Neural progenitor cell (in vitro differentiated cells): Measurements from ENCODE around the gene BUB1B. TPM values are rescaled to one million over a fixed set of nuclear protein-coding genes. Genes with fewer than 3 reads are reported as not detected.

Source experiments
- DNase-seq: peaks from one replicate; pipeline ENCODE4 v3.0.0-alpha.2; 2016; ENCODE audit warnings: low spot score
- H2AFZ ChIP-seq: fragments of 200-600 bp; sonication (generic); replicated peaks from 2 replicates; pipeline ENCODE4 v1.6.1; 2016; ENCODE audit warnings: antibody characterized with exemption
- H3F3A ChIP-seq: fragments of 200-600 bp; sonication (generic); 2 replicates; pipeline ENCODE4 v1.6.1; 2016; ENCODE audit warnings: antibody characterized with exemption, low read depth
- H3K27ac ChIP-seq: fragments of 200-600 bp; sonication (generic); 2 replicates; pipeline ENCODE4 v1.5.1; 2016; ENCODE audit warnings: mild to moderate bottlenecking
- H3K27me3 ChIP-seq: fragments of 200-600 bp; sonication (generic); 2 replicates; pipeline ENCODE4 v1.6.1; 2016; ENCODE audit warnings: mild to moderate bottlenecking, moderate library complexity
- H3K36me3 ChIP-seq: fragments of 200-600 bp; sonication (generic); 2 replicates; pipeline ENCODE4 v1.5.1; 2016
- H3K4me1 ChIP-seq: fragments of 200-600 bp; sonication (generic); 2 replicates; pipeline ENCODE4 v1.6.1; 2016; ENCODE audit warnings: mixed run types
- H3K4me2 ChIP-seq: fragments of 200-600 bp; sonication (generic); 2 replicates; pipeline ENCODE4 v1.6.1; 2016
- H3K4me3 ChIP-seq: fragments of 200-600 bp; sonication (generic); 2 replicates; pipeline ENCODE4 v1.5.1; 2016
- H3K79me2 ChIP-seq: fragments of 200-600 bp; sonication (generic); 2 replicates; pipeline ENCODE4 v1.6.1; 2016; ENCODE audit warnings: low read depth
- H3K9ac ChIP-seq: fragments of 200-600 bp; sonication (generic); 2 replicates; pipeline ENCODE4 v1.6.1; 2016
- H3K9me3 ChIP-seq: fragments of 200-600 bp; sonication (generic); 2 replicates; pipeline ENCODE4 v1.5.1; 2016; ENCODE audit warnings: low read depth
- H4K20me1 ChIP-seq: fragments of 200-600 bp; sonication (generic); 2 replicates; pipeline ENCODE4 v1.6.1; 2016; ENCODE audit warnings: low read depth
- H3K27ac Mint-ChIP-seq: 3 replicates; pipeline ENCODE4 v1.8.0; 2021; ENCODE audit warnings: mixed read lengths
- H3K27me3 Mint-ChIP-seq: 2 replicates; pipeline ENCODE4 v1.8.0; 2022; ENCODE audit warnings: low read depth, mild to moderate bottlenecking, inconsistent platforms, moderate library complexity, mixed read lengths; ENCODE audit not compliant: insufficient read depth
- H3K36me3 Mint-ChIP-seq: 3 replicates; pipeline ENCODE4 v1.8.0; 2021; ENCODE audit warnings: mixed read lengths
- H3K4me1 Mint-ChIP-seq: 3 replicates; pipeline ENCODE4 v1.8.0; 2021; ENCODE audit warnings: mixed read lengths
- H3K4me3 Mint-ChIP-seq: 3 replicates; pipeline ENCODE4 v1.8.0; 2021; ENCODE audit warnings: mild to moderate bottlenecking, moderate library complexity, mixed read lengths
- H3K9me3 Mint-ChIP-seq: 3 replicates; pipeline ENCODE4 v1.8.0; 2020; ENCODE audit warnings: mixed read lengths
- EZH2 ChIP-seq: fragments of 200-600 bp; sonication (generic); IDR thresholded peaks from 2 replicates; pipeline ENCODE4 v1.6.1; 2017; ENCODE audit warnings: antibody characterized with exemption, mild to moderate bottlenecking, moderate library complexity
- EZH2phosphoT487 ChIP-seq: fragments of 200-600 bp; sonication (generic); IDR thresholded peaks from 2 replicates; pipeline ENCODE4 v1.6.1; 2017; ENCODE audit warnings: antibody characterized with exemption
- total RNA-seq: library from RNA; depleted of rRNA; stranded (reverse); fragments of >200 nt; gene quantifications from 2 replicates; pipeline ENCODE4 v1.2.3, GENCODE V29; 2015; ENCODE audit warnings: low replicate concordance
- TF ChIP-seq, protein P1 (sequence below): fragments of 200-600 bp; sonication (generic); IDR thresholded peaks from 2 replicates; pipeline ENCODE4 v1.5.1; 2017; ENCODE audit warnings: antibody characterized with exemption, mild to moderate bottlenecking

The BUB1B gene
- total RNA-seq, 1 donor from 2014 or later, result 167 TPM

DNA sequence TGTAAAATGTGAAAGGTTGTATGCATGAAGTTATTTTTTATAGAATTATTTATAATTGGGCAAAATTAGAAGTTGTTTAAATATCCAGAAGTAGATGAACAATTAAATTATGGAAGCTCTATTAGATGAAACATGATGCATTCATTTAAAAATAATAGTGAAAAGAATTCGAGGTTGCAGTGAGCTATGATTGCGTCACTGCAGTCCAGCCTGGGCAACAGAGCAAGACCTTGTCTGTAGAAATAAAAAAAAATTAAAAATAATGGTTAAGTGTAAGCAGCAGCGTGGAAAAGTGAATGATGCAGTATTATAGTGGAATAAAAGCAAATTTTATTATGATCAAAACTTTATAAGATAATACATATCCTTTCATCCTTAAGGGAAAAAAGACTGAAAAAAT is 14.3 kb downstream of the BUB1B start:
- Mint-ChIP-seq H3K36me3 (peaks cover 20% of the 10 kb centered on the region), H3K4me3 (no peak overlapping the region), H3K27me3 (no peaks in the 10 kb centered on the region), H3K9me3 (no peaks in the 10 kb centered on the region), H3K27ac (no peak overlapping the region), H3K4me1 (no peaks in the 10 kb centered on the region)
- Histone ChIP-seq H3K4me3 (no peak overlapping the region), H3F3A (peaks cover 6% of the 10 kb centered on the region), H4K20me1 (no peaks in the 10 kb centered on the region), H3K27ac (no peak overlapping the region), H3K9me3 (no peaks in the 10 kb centered on the region), H2AFZ (no peak overlapping the region), H3K4me2 (no peak overlapping the region), H3K27me3 (no peaks in the 10 kb centered on the region), H3K9ac (no peak overlapping the region), H3K79me2 (peaks cover 24% of the 10 kb centered on the region), H3K4me1 (no peaks in the 10 kb centered on the region), H3K36me3 (peaks cover 32% of the 10 kb centered on the region)
- TF ChIP-seq EZH2 (no peak), EZH2phosphoT487 (no peak)
- TF ChIP-seq, protein P1, sequence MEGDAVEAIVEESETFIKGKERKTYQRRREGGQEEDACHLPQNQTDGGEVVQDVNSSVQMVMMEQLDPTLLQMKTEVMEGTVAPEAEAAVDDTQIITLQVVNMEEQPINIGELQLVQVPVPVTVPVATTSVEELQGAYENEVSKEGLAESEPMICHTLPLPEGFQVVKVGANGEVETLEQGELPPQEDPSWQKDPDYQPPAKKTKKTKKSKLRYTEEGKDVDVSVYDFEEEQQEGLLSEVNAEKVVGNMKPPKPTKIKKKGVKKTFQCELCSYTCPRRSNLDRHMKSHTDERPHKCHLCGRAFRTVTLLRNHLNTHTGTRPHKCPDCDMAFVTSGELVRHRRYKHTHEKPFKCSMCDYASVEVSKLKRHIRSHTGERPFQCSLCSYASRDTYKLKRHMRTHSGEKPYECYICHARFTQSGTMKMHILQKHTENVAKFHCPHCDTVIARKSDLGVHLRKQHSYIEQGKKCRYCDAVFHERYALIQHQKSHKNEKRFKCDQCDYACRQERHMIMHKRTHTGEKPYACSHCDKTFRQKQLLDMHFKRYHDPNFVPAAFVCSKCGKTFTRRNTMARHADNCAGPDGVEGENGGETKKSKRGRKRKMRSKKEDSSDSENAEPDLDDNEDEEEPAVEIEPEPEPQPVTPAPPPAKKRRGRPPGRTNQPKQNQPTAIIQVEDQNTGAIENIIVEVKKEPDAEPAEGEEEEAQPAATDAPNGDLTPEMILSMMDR, result no peak
- DNase-seq, result no peak

DNA sequence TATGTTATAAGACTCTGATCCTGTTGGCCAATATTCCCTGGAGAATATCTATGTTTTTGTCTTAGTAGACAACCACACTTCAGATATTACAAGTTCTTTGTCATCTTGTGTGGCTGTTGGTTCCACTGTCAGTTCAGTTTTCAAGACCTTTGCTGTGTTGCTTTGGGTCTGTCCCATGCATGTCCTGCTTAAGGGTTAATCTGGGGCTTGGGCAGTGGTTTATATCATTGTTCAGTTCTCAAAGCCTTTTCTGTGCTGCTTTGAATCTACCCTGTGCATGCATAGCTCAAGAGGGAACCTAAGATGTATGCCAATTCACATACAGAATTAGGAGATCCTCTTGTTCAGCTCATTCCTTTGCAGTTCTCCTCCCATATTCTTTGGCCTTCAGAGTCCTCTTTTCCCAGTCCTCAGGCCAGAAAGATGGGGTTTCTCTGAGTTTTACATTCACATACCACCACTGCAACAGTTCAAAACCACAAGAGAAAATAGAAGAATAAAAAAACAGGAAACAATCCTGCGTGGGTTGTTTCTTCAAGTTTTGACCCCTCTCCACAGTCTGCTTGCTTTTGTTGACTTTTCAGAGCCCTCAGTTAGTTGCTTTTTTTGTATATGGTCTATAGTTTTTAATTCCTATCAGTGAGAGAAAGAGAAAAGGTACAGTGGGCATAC is 21.6 kb downstream of the BUB1B start:
- H3K4me2 ChIP-seq, result no peak overlapping the region
- peaks cover 22% of the 10 kb centered on the region for H3K36me3 Mint-ChIP-seq
- no peaks in the 10 kb centered on the region for H3K4me1 ChIP-seq
- no peak overlapping the region for H3K4me3 Mint-ChIP-seq
- H3K9me3 ChIP-seq, result no peaks in the 10 kb centered on the region
- no peak overlapping the region for H2AFZ ChIP-seq
- no peaks in the 10 kb centered on the region for H3K27me3 Mint-ChIP-seq
- H3K27ac Mint-ChIP-seq, result no peak overlapping the region
- peaks cover 30% of the 10 kb centered on the region for H3K36me3 ChIP-seq
- no peak for DNase-seq
- H3K27ac ChIP-seq, result no peak overlapping the region
- no peaks in the 10 kb centered on the region for H3F3A ChIP-seq
- TF ChIP-seq, protein P1, result no peak
- no peak for TF ChIP-seq EZH2phosphoT487
- TF ChIP-seq EZH2, result no peak
- no peaks in the 10 kb centered on the region for H3K4me1 Mint-ChIP-seq
- no peak overlapping the region for H3K9ac ChIP-seq
- no peaks in the 10 kb centered on the region for H3K27me3 ChIP-seq
- H3K4me3 ChIP-seq, result no peak overlapping the region
- H4K20me1 ChIP-seq, result peaks cover 5% of the 10 kb centered on the region
- H3K79me2 ChIP-seq, result peaks cover 31% of the 10 kb centered on the region
- no peaks in the 10 kb centered on the region for H3K9me3 Mint-ChIP-seq

DNA sequence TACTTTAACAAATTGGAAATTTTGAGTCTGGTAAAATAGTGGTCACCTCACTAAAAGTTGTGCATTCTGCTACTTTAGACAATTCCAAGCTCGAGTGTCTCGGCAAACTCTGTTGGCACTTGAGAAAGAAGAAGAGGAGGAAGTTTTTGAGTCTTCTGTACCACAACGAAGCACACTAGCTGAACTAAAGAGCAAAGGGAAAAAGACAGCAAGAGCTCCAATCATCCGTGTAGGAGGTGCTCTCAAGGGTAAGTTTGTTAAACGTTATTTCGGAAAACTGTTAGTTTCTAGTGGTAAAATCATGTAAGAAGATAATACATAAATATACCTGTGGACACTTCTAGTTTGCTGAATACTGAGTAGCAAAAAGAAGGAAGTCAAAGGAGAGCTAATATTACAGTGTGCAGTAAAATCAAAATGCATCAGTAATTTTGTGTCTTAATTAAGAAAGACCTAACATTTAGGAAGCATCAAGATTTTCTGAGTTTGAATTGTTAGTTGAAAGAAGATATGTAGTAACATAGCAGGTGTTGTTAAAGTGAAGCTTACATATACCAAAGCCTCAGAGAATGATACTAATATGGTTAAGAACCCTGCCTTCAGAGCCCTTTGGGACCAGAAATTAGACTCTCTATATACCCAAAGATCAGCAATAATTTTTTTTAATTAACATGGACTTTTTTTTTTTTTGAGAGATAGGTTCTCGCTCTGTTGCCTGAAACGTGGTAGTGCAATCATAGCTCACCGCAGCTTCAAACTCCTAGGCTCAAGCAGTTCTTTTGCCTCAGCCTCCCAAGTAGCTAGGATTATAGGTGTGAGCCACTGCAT is 23.0 kb downstream of the BUB1B start:
- no peaks in the 10 kb centered on the region for H3K9me3 Mint-ChIP-seq
- H3K27ac Mint-ChIP-seq, result no peak overlapping the region
- Histone ChIP-seq H3K4me1 (no peaks in the 10 kb centered on the region), H3K9me3 (no peaks in the 10 kb centered on the region), H3K27me3 (no peaks in the 10 kb centered on the region), H3K9ac (no peak overlapping the region), H4K20me1 (peaks cover 5% of the 10 kb centered on the region), H3K36me3 (peaks cover 22% of the 10 kb centered on the region), H2AFZ (no peak overlapping the region), H3F3A (no peaks in the 10 kb centered on the region), H3K4me2 (no peak overlapping the region), H3K27ac (no peak overlapping the region), H3K4me3 (no peak overlapping the region), H3K79me2 (peaks cover 18% of the 10 kb centered on the region)
- no peak overlapping the region for H3K4me3 Mint-ChIP-seq
- DNase-seq, result no peak
- TF ChIP-seq EZH2, result no peak
- TF ChIP-seq EZH2phosphoT487, result no peak
- TF ChIP-seq, protein P1, result no peak
- H3K36me3 Mint-ChIP-seq, result peaks cover 23% of the 10 kb centered on the region
- H3K27me3 Mint-ChIP-seq, result no peaks in the 10 kb centered on the region
- no peaks in the 10 kb centered on the region for H3K4me1 Mint-ChIP-seq
